ENCODE data around the gene PTPRM. TPM values are rescaled to one million over a fixed set of nuclear protein-coding genes. Genes with fewer than 3 reads are reported as not detected.

Gene PTPRM
- polyA plus RNA-seq, 1 donor from 2014 or later, result 126 TPM

DNA sequence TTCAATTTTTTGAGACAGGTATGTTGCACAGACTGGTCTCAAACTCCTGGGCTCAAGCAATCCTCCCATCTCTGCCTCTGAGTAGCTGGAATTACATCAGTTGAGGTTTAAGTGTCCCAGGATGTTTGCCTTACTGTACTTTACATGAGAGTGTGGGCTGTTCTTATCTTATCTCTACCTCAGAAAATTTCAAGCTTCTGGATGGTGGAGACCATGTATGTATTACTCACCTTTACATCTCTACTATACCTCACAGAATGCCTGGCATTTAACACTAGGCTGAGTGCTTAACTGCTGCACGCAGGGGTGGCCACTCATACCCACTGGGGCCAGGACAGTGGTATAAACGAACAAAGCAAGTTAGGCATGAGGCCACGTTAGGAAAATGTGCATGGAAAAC, 770.1 kb downstream of the PTPRM start:
- H3F3A ChIP-seq (ENCODE audit: insufficient read depth, low read length, poor library complexity, severe bottlenecking), result no peaks in the 10 kb centered on the region
- H3K4me3 ChIP-seq (ENCODE audit: low read length), result no peak overlapping the region
- H3K9ac ChIP-seq (ENCODE audit: low read length), result no peak overlapping the region
- no peaks in the 10 kb centered on the region for H3K9me3 ChIP-seq (ENCODE audit: low read length)
- no peak overlapping the region for H3K4me2 ChIP-seq (ENCODE audit: low read length)
- no peaks in the 10 kb centered on the region for H3K36me3 ChIP-seq (ENCODE audit: insufficient read depth, low read length)
- H4K20me1 ChIP-seq (ENCODE audit: insufficient read depth), result no peaks in the 10 kb centered on the region
- H3K27me3 ChIP-seq (ENCODE audit: insufficient read depth, low read depth, low read length), result no peaks in the 10 kb centered on the region
- no peak overlapping the region for H2AFZ ChIP-seq (ENCODE audit: low read depth, low read length)
- TF ChIP-seq, protein P1, sequence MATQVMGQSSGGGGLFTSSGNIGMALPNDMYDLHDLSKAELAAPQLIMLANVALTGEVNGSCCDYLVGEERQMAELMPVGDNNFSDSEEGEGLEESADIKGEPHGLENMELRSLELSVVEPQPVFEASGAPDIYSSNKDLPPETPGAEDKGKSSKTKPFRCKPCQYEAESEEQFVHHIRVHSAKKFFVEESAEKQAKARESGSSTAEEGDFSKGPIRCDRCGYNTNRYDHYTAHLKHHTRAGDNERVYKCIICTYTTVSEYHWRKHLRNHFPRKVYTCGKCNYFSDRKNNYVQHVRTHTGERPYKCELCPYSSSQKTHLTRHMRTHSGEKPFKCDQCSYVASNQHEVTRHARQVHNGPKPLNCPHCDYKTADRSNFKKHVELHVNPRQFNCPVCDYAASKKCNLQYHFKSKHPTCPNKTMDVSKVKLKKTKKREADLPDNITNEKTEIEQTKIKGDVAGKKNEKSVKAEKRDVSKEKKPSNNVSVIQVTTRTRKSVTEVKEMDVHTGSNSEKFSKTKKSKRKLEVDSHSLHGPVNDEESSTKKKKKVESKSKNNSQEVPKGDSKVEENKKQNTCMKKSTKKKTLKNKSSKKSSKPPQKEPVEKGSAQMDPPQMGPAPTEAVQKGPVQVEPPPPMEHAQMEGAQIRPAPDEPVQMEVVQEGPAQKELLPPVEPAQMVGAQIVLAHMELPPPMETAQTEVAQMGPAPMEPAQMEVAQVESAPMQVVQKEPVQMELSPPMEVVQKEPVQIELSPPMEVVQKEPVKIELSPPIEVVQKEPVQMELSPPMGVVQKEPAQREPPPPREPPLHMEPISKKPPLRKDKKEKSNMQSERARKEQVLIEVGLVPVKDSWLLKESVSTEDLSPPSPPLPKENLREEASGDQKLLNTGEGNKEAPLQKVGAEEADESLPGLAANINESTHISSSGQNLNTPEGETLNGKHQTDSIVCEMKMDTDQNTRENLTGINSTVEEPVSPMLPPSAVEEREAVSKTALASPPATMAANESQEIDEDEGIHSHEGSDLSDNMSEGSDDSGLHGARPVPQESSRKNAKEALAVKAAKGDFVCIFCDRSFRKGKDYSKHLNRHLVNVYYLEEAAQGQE (IDR thresholded peaks at IDR 0.05; ENCODE audit: borderline replicate concordance), result no peak
- TF ChIP-seq POLR2AphosphoS5 (IDR thresholded peaks at IDR 0.05) (no peak), TAF1 (IDR thresholded peaks at IDR 0.05; ENCODE audit: low read depth) (no peak), MXI1 (conservative IDR thresholded peaks at IDR 0.05; ENCODE audit: poor library complexity, severe bottlenecking) (no peak), RAD21 (conservative IDR thresholded peaks at IDR 0.05) (no peak), EZH2 (IDR thresholded peaks at IDR 0.05; ENCODE audit: borderline replicate concordance, insufficient read depth, low read length, poor library complexity, severe bottlenecking) (no peak), EP300 (conservative IDR thresholded peaks at IDR 0.05; ENCODE audit: poor library complexity, severe bottlenecking) (no peak), SMC3 (conservative IDR thresholded peaks at IDR 0.05; ENCODE audit: poor library complexity) (no peak)
- TF ChIP-seq, protein P2, sequence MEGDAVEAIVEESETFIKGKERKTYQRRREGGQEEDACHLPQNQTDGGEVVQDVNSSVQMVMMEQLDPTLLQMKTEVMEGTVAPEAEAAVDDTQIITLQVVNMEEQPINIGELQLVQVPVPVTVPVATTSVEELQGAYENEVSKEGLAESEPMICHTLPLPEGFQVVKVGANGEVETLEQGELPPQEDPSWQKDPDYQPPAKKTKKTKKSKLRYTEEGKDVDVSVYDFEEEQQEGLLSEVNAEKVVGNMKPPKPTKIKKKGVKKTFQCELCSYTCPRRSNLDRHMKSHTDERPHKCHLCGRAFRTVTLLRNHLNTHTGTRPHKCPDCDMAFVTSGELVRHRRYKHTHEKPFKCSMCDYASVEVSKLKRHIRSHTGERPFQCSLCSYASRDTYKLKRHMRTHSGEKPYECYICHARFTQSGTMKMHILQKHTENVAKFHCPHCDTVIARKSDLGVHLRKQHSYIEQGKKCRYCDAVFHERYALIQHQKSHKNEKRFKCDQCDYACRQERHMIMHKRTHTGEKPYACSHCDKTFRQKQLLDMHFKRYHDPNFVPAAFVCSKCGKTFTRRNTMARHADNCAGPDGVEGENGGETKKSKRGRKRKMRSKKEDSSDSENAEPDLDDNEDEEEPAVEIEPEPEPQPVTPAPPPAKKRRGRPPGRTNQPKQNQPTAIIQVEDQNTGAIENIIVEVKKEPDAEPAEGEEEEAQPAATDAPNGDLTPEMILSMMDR (IDR thresholded peaks at IDR 0.05; ENCODE audit: poor library complexity, severe bottlenecking), result no peak
- H3K79me2 ChIP-seq (replicated peaks; ENCODE audit: insufficient read depth, low read length), result no peaks in the 10 kb centered on the region
- H3K27ac ChIP-seq (ENCODE audit: low read length), result no peak overlapping the region
- H3K9me2 ChIP-seq (ENCODE audit: insufficient read depth, low read length), result no peaks in the 10 kb centered on the region

DNA sequence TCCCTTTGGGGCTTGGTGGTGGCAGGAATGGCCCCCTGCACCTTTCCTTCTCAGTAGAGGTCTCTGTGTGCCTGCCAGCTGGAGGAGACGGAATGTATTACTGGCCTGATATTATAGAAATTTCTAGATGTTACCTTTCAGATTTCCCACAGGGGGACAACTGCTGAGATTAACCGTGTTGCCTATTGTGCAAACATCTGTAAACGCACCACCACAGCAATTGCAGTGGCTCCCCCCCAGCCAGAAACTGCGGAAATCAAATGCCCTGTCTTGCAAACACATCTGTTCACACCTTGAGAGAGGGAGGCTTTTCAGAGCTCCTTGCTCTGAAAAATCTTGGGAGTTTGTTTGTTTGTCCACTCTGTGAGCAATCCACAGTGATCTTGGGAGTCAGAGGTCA, 772.1 kb downstream of the PTPRM start:
- Histone ChIP-seq H3K4me2 (ENCODE audit: low read length) (no peak overlapping the region), H3F3A (ENCODE audit: insufficient read depth, low read length, poor library complexity, severe bottlenecking) (no peaks in the 10 kb centered on the region), H3K9me2 (ENCODE audit: insufficient read depth, low read length) (no peaks in the 10 kb centered on the region), H3K27ac (ENCODE audit: low read length) (no peak overlapping the region), H2AFZ (ENCODE audit: low read depth, low read length) (no peak overlapping the region), H3K9ac (ENCODE audit: low read length) (no peak overlapping the region), H4K20me1 (ENCODE audit: insufficient read depth) (no peaks in the 10 kb centered on the region), H3K27me3 (ENCODE audit: insufficient read depth, low read depth, low read length) (no peaks in the 10 kb centered on the region), H3K4me3 (ENCODE audit: low read length) (no peak overlapping the region), H3K9me3 (ENCODE audit: low read length) (no peaks in the 10 kb centered on the region), H3K79me2 (replicated peaks; ENCODE audit: insufficient read depth, low read length) (no peaks in the 10 kb centered on the region), H3K36me3 (ENCODE audit: insufficient read depth, low read length) (no peaks in the 10 kb centered on the region)
- TF ChIP-seq EP300 (conservative IDR thresholded peaks at IDR 0.05; ENCODE audit: poor library complexity, severe bottlenecking) (no peak), MXI1 (conservative IDR thresholded peaks at IDR 0.05; ENCODE audit: poor library complexity, severe bottlenecking) (no peak), EZH2 (IDR thresholded peaks at IDR 0.05; ENCODE audit: borderline replicate concordance, insufficient read depth, low read length, poor library complexity, severe bottlenecking) (no peak), SMC3 (conservative IDR thresholded peaks at IDR 0.05; ENCODE audit: poor library complexity) (no peak), TAF1 (IDR thresholded peaks at IDR 0.05; ENCODE audit: low read depth) (no peak), POLR2AphosphoS5 (IDR thresholded peaks at IDR 0.05) (no peak), RAD21 (conservative IDR thresholded peaks at IDR 0.05) (no peak)
- TF ChIP-seq, protein P2 (IDR thresholded peaks at IDR 0.05; ENCODE audit: poor library complexity, severe bottlenecking), result no peak
- TF ChIP-seq, protein P1 (IDR thresholded peaks at IDR 0.05; ENCODE audit: borderline replicate concordance), result no peak
